Activated CD4-positive, alpha-beta T cell treated with anti-CD3 and anti-CD28 coated beads for 36 hours (primary cell): Measurements from ENCODE around the gene MTMR3. TPM values are rescaled to one million over a fixed set of nuclear protein-coding genes. Genes with fewer than 3 reads are reported as not detected.

Experiments used
- ATAC-seq: fragments of 200-7000 bp; cut with Tn5 transposase; one replicate; pipeline ENCODE4 v1.10.0; 2021; ENCODE audit warnings: mild to moderate bottlenecking, moderate library complexity
- CTCF ChIA-PET: fragments of 350-600 bp; sonication (Branson Sonifier 250); formaldehyde crosslinking; loops from one replicate; lab custom pipeline; 2021; ENCODE audit warnings: antibody characterized with exemption; lab: Charles Lee
- POLR2A ChIA-PET: fragments of 350-600 bp; sonication (Branson Sonifier 250); formaldehyde crosslinking; loops from one replicate; lab custom pipeline; 2021; ENCODE audit warnings: antibody characterized with exemption, inconsistent platforms; lab: Charles Lee
- DNase-seq: peaks from one replicate; pipeline ENCODE4 v3.0.0-alpha.2; 2020
- H3K27ac Mint-ChIP-seq: one replicate; pipeline ENCODE4 v1.8.0; 2021; ENCODE audit warnings: mixed read lengths
- H3K27me3 Mint-ChIP-seq: one replicate; pipeline ENCODE4 v1.8.0; 2021; ENCODE audit warnings: mixed read lengths
- H3K36me3 Mint-ChIP-seq: one replicate; pipeline ENCODE4 v1.8.0; 2021; ENCODE audit warnings: low read depth, mixed read lengths
- H3K4me1 Mint-ChIP-seq: one replicate; pipeline ENCODE4 v1.8.0; 2021; ENCODE audit warnings: mixed read lengths
- H3K4me3 Mint-ChIP-seq: one replicate; pipeline ENCODE4 v1.8.0; 2021; ENCODE audit warnings: mild to moderate bottlenecking, moderate library complexity, mixed read lengths
- H3K9me3 Mint-ChIP-seq: one replicate; pipeline ENCODE4 v1.8.0; 2021; ENCODE audit warnings: low read depth, mixed read lengths
- intact Hi-C, 2 experiments: fragments of 100-400 bp; cut with DNase I in 1 of 2; cut with micrococcal nuclease in 1 of 2; formaldehyde crosslinking; loops; one replicate each; pipeline versions ENCODE4 v1.14.2 to v1.15.1; 2022 to 2024; cut with DNase I, micrococcal nuclease
- microRNA-seq: library from miRNA; unstranded; fragments of <30 nt; microRNA quantifications from one replicate; pipeline ENCODE4 v1.2.0, GENCODE V29; 2021; ENCODE audit warnings: borderline replicate concordance
- total RNA-seq, 2 experiments: library from RNA; stranded (reverse); gene quantifications; one replicate each; pipeline ENCODE4 v1.2.3, GENCODE V29; 2021

The MTMR3 gene
- total RNA-seq, 2 experiments from 2014 or later: 19.2 to 22.8 TPM

- no peaks in the 10 kb centered on the region for H3K36me3 Mint-ChIP-seq
- intact Hi-C loops: no loop called here
- peaks cover 1% of the 10 kb centered on the region for H3K27me3 Mint-ChIP-seq
- DNase-seq (no peak), ATAC-seq (no peak)
- H3K27ac Mint-ChIP-seq: no peak overlapping the region
- ChIA-PET POLR2A (no interaction called here), CTCF (interaction anchor here (5.5 kb wide), 1 partner anchor 14 kb away, joined by 33 read pairs; no protein-coding TSS in a partner anchor)
- H3K4me1 Mint-ChIP-seq: peaks cover 14% of the 10 kb centered on the region
- no peak overlapping the region for H3K4me3 Mint-ChIP-seq
- H3K9me3 Mint-ChIP-seq: no peaks in the 10 kb centered on the region
These were observed 192.0 kb downstream of the MTMR3 start for GRCh38 chr22:30074994-30075393.

- no peak overlapping the region for H3K4me3 Mint-ChIP-seq
- H3K27ac Mint-ChIP-seq: no peak overlapping the region
- ChIA-PET CTCF (interaction anchor here (0.7 to 5.5 kb wide), 6 partner anchors 7 to 132 kb away, joined by 3 to 33 read pairs (median 4); no protein-coding TSS in a partner anchor), POLR2A (no interaction called here)
- intact Hi-C loops: no loop called here
- peaks cover 3% of the 10 kb centered on the region for H3K27me3 Mint-ChIP-seq
- peaks cover 14% of the 10 kb centered on the region for H3K4me1 Mint-ChIP-seq
- no peaks in the 10 kb centered on the region for H3K9me3 Mint-ChIP-seq
- ATAC-seq (no peak), DNase-seq (no peak)
- no peaks in the 10 kb centered on the region for H3K36me3 Mint-ChIP-seq
These were observed 194.4 kb downstream of the MTMR3 start for GRCh38 chr22:30077279-30077880.

GRCh38 chr22:30078320-30079311 is 195.6 kb downstream of the MTMR3 start:
- peak; percentile 56 for DNase-seq
- H3K9me3 Mint-ChIP-seq: no peaks in the 10 kb centered on the region
- no peaks in the 10 kb centered on the region for H3K36me3 Mint-ChIP-seq
- intact Hi-C loops: no loop called here
- peaks cover 14% of the 10 kb centered on the region for H3K4me1 Mint-ChIP-seq
- ChIA-PET POLR2A (interaction anchor here (0.7 kb wide), 2 partner anchors 312 to 350 kb away, joined by 4 to 12 read pairs; no protein-coding TSS in a partner anchor), CTCF (interaction anchor here (0.6 to 5.5 kb wide), 5 partner anchors 9 to 472 kb away, joined by 3 to 33 read pairs (median 3); no protein-coding TSS in a partner anchor)
- ATAC-seq: peak; percentile 87
- H3K4me3 Mint-ChIP-seq: peak overlapping the region; percentile 54
- H3K27ac Mint-ChIP-seq: peak overlapping the region; percentile 89
- peaks cover 3% of the 10 kb centered on the region for H3K27me3 Mint-ChIP-seq

GRCh38 chr22:30079952-30080533 is 197.1 kb downstream of the MTMR3 start, which contains the start of gene HORMAD2:
Gene HORMAD2 (plus strand): TSS chr22:30080464. CDS start chr22:30093953, 13,489 bp downstream.
- H3K27ac Mint-ChIP-seq: no peak within 1 kb of the TSS

More at GRCh38 chr22:30079952-30080533, 197.1 kb downstream of the MTMR3 start, which contains the start of gene HORMAD2:
- Mint-ChIP-seq H3K9me3 (no peaks in the 10 kb centered on the region), H3K36me3 (no peaks in the 10 kb centered on the region), H3K4me1 (peaks cover 14% of the 10 kb centered on the region), H3K4me3 (no peak within 1 kb of the TSS), H3K27me3 (peaks cover 3% of the 10 kb centered on the region)
- intact Hi-C loops: loop anchor here in 1 of 2 experiments (10.0 kb wide), 3 partner anchors 245 to 355 kb away; partner anchors contain the start of genes ASCC2, CABP7, UQCR10 and ZMAT5
- POLR2A ChIA-PET: no interaction called here
- DNase-seq: peak; percentile 12
- no peak for ATAC-seq
- CTCF ChIA-PET: interaction anchor here (5.5 kb wide), 1 partner anchor 9 kb away, joined by 33 read pairs; no protein-coding TSS in a partner anchor

Small RNA genes lying within 50 kb of the gene (microRNA-seq; reads per million reads assigned to microRNA genes)
- gene MIR6818: not detected

Other genes with a start within 250 kb of the MTMR3 start
- not detected for gene CABP7, start 163.2 kb upstream of the MTMR3 start, total RNA-seq
- gene ZMAT5, start 116.2 kb upstream of the MTMR3 start, total RNA-seq: 10 to 100 TPM; 19.2 to 25.1 TPM
- gene UQCR10, start 115.8 kb upstream of the MTMR3 start, total RNA-seq: 10 to 100 TPM; 95.5 to 95.9 TPM
- 10 to 100 TPM; 56.0 to 69.9 TPM for gene ASCC2, start 44.9 kb upstream of the MTMR3 start, total RNA-seq
- gene HORMAD2, start 197.3 kb downstream of the MTMR3 start, total RNA-seq: not detected